NCI-H2196 (cell line): ENCODE data around the gene SCFD2.

ENCODE experiments used
- DNase-seq: peaks from one replicate; lab custom pipeline; 2025; ENCODE audit not compliant: unreplicated experiment; lab: John Stamatoyannopoulos, UW

The SCFD2 gene

GRCh38 chr4:52894443-52894842 lies 471.4 kb downstream of the SCFD2 start:
- DNase-seq = no peak

GRCh38 chr4:52892880-52893279 lies 473.0 kb downstream of the SCFD2 start:
- no peak for DNase-seq

GRCh38 chr4:52891743-52892142 lies 474.1 kb downstream of the SCFD2 start:
- DNase-seq = no peak

GRCh38 chr4:52890521-52890791 lies 475.4 kb downstream of the SCFD2 start:
- DNase-seq = no peak

GRCh38 chr4:52889778-52890520 lies 475.9 kb downstream of the SCFD2 start:
- no peak for DNase-seq

GRCh38 chr4:52889354-52889753 lies 476.5 kb downstream of the SCFD2 start:
- DNase-seq = no peak

- DNase-seq = no peak
Measured at GRCh38 chr4:52884994-52885393, 480.9 kb downstream of the SCFD2 start.

GRCh38 chr4:52883707-52884669 lies 481.9 kb downstream of the SCFD2 start:
- DNase-seq = no peak

- DNase-seq = no peak
Measured at GRCh38 chr4:52883183-52883621, 482.7 kb downstream of the SCFD2 start.

- DNase-seq = no peak
Measured at GRCh38 chr4:52880994-52881393, 484.9 kb downstream of the SCFD2 start.

GRCh38 chr4:52879471-52879870 lies 486.4 kb downstream of the SCFD2 start:
- DNase-seq = no peak

GRCh38 chr4:52877694-52878093 lies 488.2 kb downstream of the SCFD2 start:
- DNase-seq = no peak

GRCh38 chr4:52877036-52877435 lies 488.8 kb downstream of the SCFD2 start:
- no peak for DNase-seq

- no peak for DNase-seq
Measured at GRCh38 chr4:52876069-52876468, 489.8 kb downstream of the SCFD2 start.

GRCh38 chr4:52874948-52875347 lies 490.9 kb downstream of the SCFD2 start:
- no peak for DNase-seq

- DNase-seq = no peak
Measured at GRCh38 chr4:52873861-52874343, 492.0 kb downstream of the SCFD2 start.

GRCh38 chr4:52873191-52873590 lies 492.7 kb downstream of the SCFD2 start:
- no peak for DNase-seq

- peak; percentile 41 for DNase-seq
Measured at GRCh38 chr4:52870225-52870624, 495.6 kb downstream of the SCFD2 start.

- DNase-seq = no peak
Measured at GRCh38 chr4:52869656-52870055, 496.2 kb downstream of the SCFD2 start.

- DNase-seq = no peak
Measured at GRCh38 chr4:52869196-52869595, 496.7 kb downstream of the SCFD2 start.

GRCh38 chr4:52868133-52868532 lies 497.7 kb downstream of the SCFD2 start:
- no peak for DNase-seq

- no peak for DNase-seq
Measured at GRCh38 chr4:52867163-52867562, 498.7 kb downstream of the SCFD2 start.
